ENCODE data around the gene NDST3. TPM values are rescaled to one million over a fixed set of nuclear protein-coding genes. Genes with fewer than 3 reads are reported as not detected.

NDST3 gene
- total RNA-seq, 1 experiment from 2014 or later: not detected

Small RNAs within 50 kb of the gene (small RNA-seq; reads per million reads assigned to genes)
- not detected for gene SNORA24

All from HT-29 (cell line).